GM23248 (cell line): ENCODE measurements around the gene LCNL1.

Source experiments
- EZH2 ChIP-seq: fragments of 200-600 bp; sonication (generic); IDR thresholded peaks from 2 replicates; pipeline ENCODE4 v1.6.1; 2018; ENCODE audit warnings: antibody characterized with exemption, mild to moderate bottlenecking; ENCODE audit not compliant: insufficient read depth, poor library complexity, severe bottlenecking
- EZH2phosphoT487 ChIP-seq: fragments of 200-600 bp; sonication (generic); IDR thresholded peaks from 2 replicates; pipeline ENCODE4 v1.6.1; 2018; ENCODE audit warnings: antibody characterized with exemption, moderate library complexity, mild to moderate bottlenecking, low read depth; ENCODE audit not compliant: insufficient read depth

DNA sequence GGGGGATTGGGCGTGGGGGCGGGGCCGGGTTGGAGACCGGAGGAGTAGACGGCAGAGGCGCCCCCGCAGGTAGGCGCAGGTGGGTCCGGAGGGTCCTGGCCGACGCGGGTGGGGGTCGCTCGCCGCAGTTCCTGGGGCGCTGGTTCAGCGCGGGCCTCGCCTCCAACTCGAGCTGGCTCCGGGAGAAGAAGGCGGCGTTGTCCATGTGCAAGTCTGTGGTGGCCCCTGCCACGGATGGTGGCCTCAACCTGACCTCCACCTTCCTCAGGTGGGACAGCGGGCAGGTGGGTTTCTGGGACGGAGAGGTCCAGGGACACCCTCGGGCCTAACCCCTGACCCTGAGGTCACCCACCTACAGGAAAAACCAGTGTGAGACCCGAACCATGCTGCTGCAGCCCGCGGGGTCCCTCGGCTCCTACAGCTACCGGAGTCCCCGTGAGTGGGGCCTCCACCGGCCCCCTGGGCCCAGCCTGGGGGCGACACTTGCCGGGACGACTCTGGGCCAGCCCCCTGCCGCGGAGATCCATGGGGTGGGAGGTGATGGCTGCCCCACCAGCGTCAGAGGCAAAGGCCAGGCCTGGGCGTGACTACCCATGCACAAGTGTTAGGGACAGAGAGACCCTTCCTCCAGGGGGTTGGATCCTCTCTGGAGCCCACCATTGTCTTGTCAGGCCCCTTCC is 3.8 kb upstream of the LCNL1 start:
- TF ChIP-seq EZH2 (no peak), EZH2phosphoT487 (no peak)
